NOMO-1 treated with dmso at 0.1 percent for 144 hours (cell line): ENCODE results near the gene BCR.
"Not testable (repeated sequence)": the region's sequence is repeated elsewhere in the genome, so short reads cannot be mapped to it uniquely, and the experiment has no call there.

Experiments
- DNase-seq: peaks from one replicate; lab custom pipeline; 2025; ENCODE audit not compliant: unreplicated experiment; lab: John Stamatoyannopoulos, UW

The BCR gene

DNA sequence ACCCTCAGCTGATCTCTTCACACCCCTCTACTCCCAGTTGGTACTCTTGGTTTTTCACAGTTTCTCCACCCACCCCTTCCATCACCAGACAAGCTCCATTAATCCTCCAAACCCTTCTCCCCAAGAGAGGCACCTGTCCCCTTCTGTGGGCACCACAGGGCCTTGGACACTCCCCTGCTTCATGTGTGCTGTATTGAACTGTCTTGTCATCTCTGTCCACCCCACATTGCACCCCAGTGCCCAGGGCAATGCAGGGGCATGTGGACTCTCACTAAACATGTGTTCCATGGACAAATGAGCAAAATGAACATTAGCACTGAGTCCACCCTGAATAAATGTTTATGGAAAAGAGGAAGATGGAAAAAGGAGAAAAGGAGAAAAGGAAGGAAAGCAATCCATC, 181.4 kb downstream of the BCR start:
- no peak for DNase-seq

GRCh38 chr22:23363683-23364082, 183.4 kb downstream of the BCR start:
- DNase-seq = no peak

GRCh38 chr22:23364389-23364788, 184.1 kb downstream of the BCR start:
- no peak for DNase-seq

DNA sequence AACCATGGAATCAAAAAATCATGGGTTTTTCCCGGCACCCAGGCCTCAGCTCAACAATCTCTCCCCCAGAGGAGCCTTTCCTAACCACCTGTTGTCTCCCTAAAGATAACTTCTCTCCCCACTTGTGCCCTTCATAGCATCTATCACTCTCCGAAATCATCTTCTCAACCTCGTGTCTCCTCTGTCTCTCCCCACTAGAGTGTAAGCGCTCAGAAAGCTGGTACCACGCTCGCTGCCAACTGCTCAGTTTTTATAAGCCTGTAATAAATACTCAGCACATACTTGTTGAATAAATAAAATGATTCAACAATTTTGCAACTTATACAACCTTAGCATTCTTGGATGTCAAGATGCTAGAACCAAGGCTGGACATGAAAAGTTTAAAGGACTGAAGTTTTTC, 185.2 kb downstream of the BCR start:
- DNase-seq = no peak

DNA sequence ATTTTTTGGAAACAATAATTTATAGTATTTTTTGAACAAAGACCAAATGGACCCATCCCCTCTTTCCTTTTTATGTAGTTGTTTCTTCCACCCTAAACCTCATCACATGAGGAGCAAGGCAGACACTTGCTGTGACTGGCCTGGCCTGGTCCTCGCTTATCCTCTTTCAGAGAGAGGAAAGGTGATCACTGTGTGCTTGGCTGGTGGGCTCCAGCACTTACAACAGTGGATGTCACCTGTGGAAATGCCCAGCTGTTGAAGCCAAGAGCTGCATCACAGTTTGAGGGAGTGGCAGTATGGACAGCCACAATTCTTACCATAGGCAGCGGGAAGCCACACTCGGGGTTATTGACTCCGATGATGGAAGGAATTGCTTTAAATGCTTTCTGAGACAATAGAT, 185.7 kb downstream of the BCR start:
- DNase-seq = no peak

GRCh38 chr22:23367196-23367595, 186.9 kb downstream of the BCR start:
- DNase-seq = not testable (repeated sequence)
